ENCODE data around the gene RAB25.

DNA sequence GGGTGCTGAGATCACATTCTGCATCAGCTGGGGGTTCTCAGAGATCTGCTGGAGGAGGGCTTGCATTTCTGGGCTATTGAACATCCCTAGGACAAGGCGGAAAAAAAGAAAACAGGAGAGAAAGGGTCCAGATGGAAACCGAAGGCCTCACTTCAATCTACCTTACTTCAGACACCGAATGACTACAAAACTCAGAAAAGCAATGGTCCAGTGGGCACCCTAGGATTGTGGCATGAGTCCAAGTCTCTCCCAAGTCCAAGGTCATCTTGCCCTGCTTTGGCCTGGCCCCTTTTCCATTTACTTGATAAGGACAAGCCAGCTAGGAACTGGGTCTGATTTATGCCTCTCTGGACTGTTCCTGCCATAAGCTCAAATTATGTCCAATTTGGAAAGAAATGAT is 18.1 kb upstream of the RAB25 start:
- TF ChIP-seq CTCF (IDR thresholded peaks at IDR 0.05; ENCODE audit: insufficient read depth, low read length, poor library complexity, severe bottlenecking) (no peak), EZH2phosphoT487 (conservative IDR thresholded peaks at IDR 0.05; ENCODE audit: low read length) (no peak)
